ENCODE results near the gene RRH.

DNA sequence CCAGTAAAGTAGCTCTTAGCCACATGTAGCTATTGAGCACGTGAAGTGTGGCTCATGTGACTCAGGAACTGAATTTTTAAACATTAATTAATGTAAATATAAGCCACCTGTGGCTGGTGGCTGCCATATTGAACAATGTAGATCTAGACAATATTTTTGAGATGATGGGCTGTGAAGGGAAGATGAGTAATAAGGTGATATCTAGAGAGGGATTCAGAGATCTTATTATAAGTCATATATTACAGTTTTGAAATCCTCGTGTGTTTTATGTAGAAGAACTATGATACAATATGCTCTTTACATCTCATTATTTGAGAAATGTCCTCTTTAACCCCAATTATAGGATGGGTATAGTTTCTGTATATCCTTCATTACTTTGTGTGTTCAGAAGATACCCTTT lies 6.6 kb upstream of the RRH start:
- TF ChIP-seq, protein P1, sequence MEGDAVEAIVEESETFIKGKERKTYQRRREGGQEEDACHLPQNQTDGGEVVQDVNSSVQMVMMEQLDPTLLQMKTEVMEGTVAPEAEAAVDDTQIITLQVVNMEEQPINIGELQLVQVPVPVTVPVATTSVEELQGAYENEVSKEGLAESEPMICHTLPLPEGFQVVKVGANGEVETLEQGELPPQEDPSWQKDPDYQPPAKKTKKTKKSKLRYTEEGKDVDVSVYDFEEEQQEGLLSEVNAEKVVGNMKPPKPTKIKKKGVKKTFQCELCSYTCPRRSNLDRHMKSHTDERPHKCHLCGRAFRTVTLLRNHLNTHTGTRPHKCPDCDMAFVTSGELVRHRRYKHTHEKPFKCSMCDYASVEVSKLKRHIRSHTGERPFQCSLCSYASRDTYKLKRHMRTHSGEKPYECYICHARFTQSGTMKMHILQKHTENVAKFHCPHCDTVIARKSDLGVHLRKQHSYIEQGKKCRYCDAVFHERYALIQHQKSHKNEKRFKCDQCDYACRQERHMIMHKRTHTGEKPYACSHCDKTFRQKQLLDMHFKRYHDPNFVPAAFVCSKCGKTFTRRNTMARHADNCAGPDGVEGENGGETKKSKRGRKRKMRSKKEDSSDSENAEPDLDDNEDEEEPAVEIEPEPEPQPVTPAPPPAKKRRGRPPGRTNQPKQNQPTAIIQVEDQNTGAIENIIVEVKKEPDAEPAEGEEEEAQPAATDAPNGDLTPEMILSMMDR (IDR thresholded peaks at IDR 0.05): no peak
- no peak for TF ChIP-seq POLR2A (IDR thresholded peaks at IDR 0.05)

All from Peyer's patch (tissue), 4 donors.